ENCODE results near the gene PTPRZ1. TPM values are rescaled to one million over a fixed set of nuclear protein-coding genes. Genes with fewer than 3 reads are reported as not detected.

Gene PTPRZ1
- total RNA-seq, 1 experiment from 2014 or later: 105 TPM

GRCh38 chr7:122082160-122082559 lies 209.2 kb downstream of the PTPRZ1 start (continued):
- no peak for TF ChIP-seq ZSCAN18 (CRISPR knock-in tag; IDR thresholded peaks at IDR 0.05)
- TF ChIP-seq, protein P1, sequence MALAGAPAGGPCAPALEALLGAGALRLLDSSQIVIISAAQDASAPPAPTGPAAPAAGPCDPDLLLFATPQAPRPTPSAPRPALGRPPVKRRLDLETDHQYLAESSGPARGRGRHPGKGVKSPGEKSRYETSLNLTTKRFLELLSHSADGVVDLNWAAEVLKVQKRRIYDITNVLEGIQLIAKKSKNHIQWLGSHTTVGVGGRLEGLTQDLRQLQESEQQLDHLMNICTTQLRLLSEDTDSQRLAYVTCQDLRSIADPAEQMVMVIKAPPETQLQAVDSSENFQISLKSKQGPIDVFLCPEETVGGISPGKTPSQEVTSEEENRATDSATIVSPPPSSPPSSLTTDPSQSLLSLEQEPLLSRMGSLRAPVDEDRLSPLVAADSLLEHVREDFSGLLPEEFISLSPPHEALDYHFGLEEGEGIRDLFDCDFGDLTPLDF (CRISPR knock-in tag; IDR thresholded peaks at IDR 0.05): no peak

DNA sequence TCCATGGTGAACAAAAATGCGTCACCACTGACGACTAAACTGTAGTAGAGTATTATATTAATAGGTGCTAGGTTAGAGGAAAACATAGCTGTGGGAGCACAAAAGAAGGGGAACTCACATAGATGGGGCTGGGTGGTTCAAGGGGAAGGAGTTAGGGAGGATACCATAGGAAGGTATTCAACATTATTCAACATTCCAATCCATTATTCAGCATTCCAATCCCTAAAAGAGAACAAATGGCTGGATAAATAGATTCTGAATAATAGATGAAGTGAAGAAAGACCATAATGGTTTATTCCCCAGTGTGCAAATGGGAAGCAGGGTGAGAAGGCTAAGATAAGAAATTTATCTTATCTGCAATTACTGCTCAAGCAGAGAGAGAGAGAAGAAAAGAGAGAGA lies 209.7 kb downstream of the PTPRZ1 start:
- CTCF ChIA-PET: interaction anchor here (2.3 kb wide), 1 partner anchor 10 kb away, joined by 15 read pairs; no protein-coding TSS in a partner anchor

GRCh38 chr7:122092964-122093797 lies 220.2 kb downstream of the PTPRZ1 start:
- POLR2A ChIA-PET: no interaction called here

More for the DNA sequence above, 209.7 kb downstream of the PTPRZ1 start:
- ATAC-seq (peak; percentile 58), DNase-seq (ENCODE audit: low spot score) (no peak)
- no peak overlapping the region for H3K4me3 Mint-ChIP-seq
- H3K27me3 Mint-ChIP-seq (ENCODE audit: low read depth): no peaks in the 10 kb centered on the region
- H3K9me3 Mint-ChIP-seq: no peaks in the 10 kb centered on the region
- TF ChIP-seq EMX1 (CRISPR knock-in tag; IDR thresholded peaks at IDR 0.05) (no peak), STAT6 (CRISPR knock-in tag; conservative IDR thresholded peaks at IDR 0.05; ENCODE audit: low read depth) (no peak), ZNF263 (CRISPR knock-in tag; IDR thresholded peaks at IDR 0.05; ENCODE audit: low read depth) (no peak), ESRRA (CRISPR knock-in tag; IDR thresholded peaks at IDR 0.05; ENCODE audit: borderline replicate concordance) (no peak)
- TF ChIP-seq, protein P2, sequence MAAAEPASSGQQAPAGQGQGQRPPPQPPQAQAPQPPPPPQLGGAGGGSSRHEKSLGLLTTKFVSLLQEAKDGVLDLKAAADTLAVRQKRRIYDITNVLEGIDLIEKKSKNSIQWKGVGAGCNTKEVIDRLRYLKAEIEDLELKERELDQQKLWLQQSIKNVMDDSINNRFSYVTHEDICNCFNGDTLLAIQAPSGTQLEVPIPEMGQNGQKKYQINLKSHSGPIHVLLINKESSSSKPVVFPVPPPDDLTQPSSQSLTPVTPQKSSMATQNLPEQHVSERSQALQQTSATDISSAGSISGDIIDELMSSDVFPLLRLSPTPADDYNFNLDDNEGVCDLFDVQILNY (CRISPR knock-in tag; IDR thresholded peaks at IDR 0.05): no peak
- H3K4me1 Mint-ChIP-seq: peaks cover 68% of the 10 kb centered on the region
- peaks cover 85% of the 10 kb centered on the region for H3K36me3 Mint-ChIP-seq
- POLR2A ChIA-PET: no interaction called here
- peak overlapping the region; percentile 97 for H3K27ac Mint-ChIP-seq

More at GRCh38 chr7:122092964-122093797, 220.2 kb downstream of the PTPRZ1 start:
- CTCF ChIA-PET: interaction anchor here (0.6 to 2.0 kb wide), 27 partner anchors 10 to 464 kb away, joined by 3 to 23 read pairs (median 4); partner anchors contain the start of gene AASS
- peak; percentile 84 for DNase-seq (ENCODE audit: low spot score)
- Mint-ChIP-seq H3K27ac (peak overlapping the region; percentile 87), H3K9me3 (no peaks in the 10 kb centered on the region), H3K4me1 (peaks cover 28% of the 10 kb centered on the region), H3K36me3 (peaks cover 59% of the 10 kb centered on the region), H3K4me3 (no peak overlapping the region), H3K27me3 (ENCODE audit: low read depth) (no peaks in the 10 kb centered on the region)
- ATAC-seq: peak; percentile 50
- TF ChIP-seq EMX1 (CRISPR knock-in tag; IDR thresholded peaks at IDR 0.05): no peak
- TF ChIP-seq CTCF (IDR thresholded peaks at IDR 0.05): peak; percentile 77
- TF ChIP-seq ZNF121 (CRISPR knock-in tag; IDR thresholded peaks at IDR 0.05): peak; percentile 86; the same call in 1 of the 2 replicates

All from WTC11 (cell line).